HepG2 (cell line): Measurements from ENCODE around the gene DHRS1. TPM values are rescaled to one million over a fixed set of nuclear protein-coding genes. Genes with fewer than 3 reads are reported as not detected.

Source experiments
- AKAP8 ChIP-seq: sonication (generic); formaldehyde crosslinking; IDR thresholded peaks from 2 replicates; pipeline ENCODE4 v1.5.1; 2020; ENCODE audit warnings: mild to moderate bottlenecking, missing genetic modification reagents
- ARHGAP35 ChIP-seq: sonication (generic); formaldehyde crosslinking; IDR thresholded peaks from 2 replicates; pipeline ENCODE4 v1.9.0; 2022; ENCODE audit warnings: mild to moderate bottlenecking, inconsistent platforms, moderate library complexity, missing genetic modification reagents, borderline replicate concordance
- EED ChIP-seq: sonication (generic); formaldehyde crosslinking; IDR thresholded peaks from 2 replicates; pipeline ENCODE4 v1.5.0; 2020; ENCODE audit warnings: mild to moderate bottlenecking, missing genetic modification reagents
- HHEX ChIP-seq: IDR thresholded peaks from 2 replicates; pipeline ENCODE4 v1.6.1; 2016; ENCODE audit warnings: control low read depth
- MAX ChIP-seq: IDR thresholded peaks from 2 replicates; pipeline ENCODE4 v1.6.1; 2012; ENCODE audit warnings: inconsistent platforms
- NFIC ChIP-seq: IDR thresholded peaks from 2 replicates; pipeline ENCODE4 v1.6.1; 2012; ENCODE audit warnings: mild to moderate bottlenecking, low read length, inconsistent platforms
- TARDBP ChIP-seq: sonication (generic); formaldehyde crosslinking; IDR thresholded peaks from 2 replicates; pipeline ENCODE4 v1.8.0; 2022; ENCODE audit warnings: mild to moderate bottlenecking, missing genetic modification reagents
- TOPORS ChIP-seq: sonication (generic); formaldehyde crosslinking; IDR thresholded peaks from 2 replicates; pipeline ENCODE4 v1.8.0; 2023; ENCODE audit warnings: mild to moderate bottlenecking, missing genetic modification reagents
- TSC22D2 ChIP-seq: sonication (generic); formaldehyde crosslinking; IDR thresholded peaks from 2 replicates; pipeline ENCODE4 v1.5.1; 2020; ENCODE audit warnings: missing genetic modification reagents, mild to moderate bottlenecking, borderline replicate concordance
- ZNF232 ChIP-seq: sonication (generic); formaldehyde crosslinking; IDR thresholded peaks from 2 replicates; pipeline ENCODE4 v1.4.0; 2020; ENCODE audit warnings: missing genetic modification reagents, borderline replicate concordance
- ZNF276 ChIP-seq: sonication (generic); formaldehyde crosslinking; IDR thresholded peaks from 2 replicates; pipeline ENCODE4 v1.4.0; 2020; ENCODE audit warnings: mild to moderate bottlenecking, low read depth, missing genetic modification reagents
- ZNF281 ChIP-seq: sonication (generic); formaldehyde crosslinking; IDR thresholded peaks from 2 replicates; pipeline ENCODE4 v1.4.0; 2020; ENCODE audit warnings: missing genetic modification reagents, borderline replicate concordance
- ZNF367 ChIP-seq: sonication (generic); formaldehyde crosslinking; IDR thresholded peaks from 2 replicates; pipeline ENCODE4 v1.4.0; 2020; ENCODE audit warnings: missing genetic modification reagents, borderline replicate concordance
- ZNF501 ChIP-seq: sonication (generic); formaldehyde crosslinking; IDR thresholded peaks from 2 replicates; pipeline ENCODE4 v1.5.1; 2020; ENCODE audit warnings: mild to moderate bottlenecking, moderate library complexity, missing genetic modification reagents
- ZNF577 ChIP-seq: sonication (generic); formaldehyde crosslinking; IDR thresholded peaks from 2 replicates; pipeline ENCODE4 v1.4.0; 2020; ENCODE audit warnings: mild to moderate bottlenecking, low read depth, missing genetic modification reagents, borderline replicate concordance
- ZNF772 ChIP-seq: sonication (generic); formaldehyde crosslinking; IDR thresholded peaks from 2 replicates; pipeline ENCODE4 v1.5.0; 2020; ENCODE audit warnings: mild to moderate bottlenecking, missing genetic modification reagents
- ZNF839 ChIP-seq: sonication (generic); formaldehyde crosslinking; IDR thresholded peaks from 2 replicates; pipeline ENCODE4 v1.4.0; 2020; ENCODE audit warnings: missing genetic modification reagents, mild to moderate bottlenecking, borderline replicate concordance
- polyA plus RNA-seq, 8 experiments: library from polyadenylated mRNA; depleted of rRNA in 3 of 8; stranded (reverse) in 7 of 8; unstranded in 1 of 8; fragments of >200 nt; fragmentation: Illumina TruSeq in 4 of 8; extraction: Trizol in 4 of 8; gene quantifications; 2 replicates each; pipeline versions ENCODE4 v1.2.1 to v1.2.3, GENCODE V29; 2011 to 2016; ENCODE audit warnings: low read depth in 4 of 8, missing spikeins in 1 of 8, mixed read lengths in 1 of 8; ENCODE audit not compliant: insufficient read depth in 1 of 8
- total RNA-seq, 5 experiments: library from RNA; depleted of rRNA; stranded (reverse); fragments of >200 nt; fragmentation: Illumina TruSeq; extraction: Trizol; gene quantifications; 2 replicates each; pipeline ENCODE4 v1.2.3, GENCODE V29; 2016; ENCODE audit warnings: low read depth in 1 of 5
- TF ChIP-seq, protein P1 (sequence below): sonication (generic); formaldehyde crosslinking; IDR thresholded peaks from 2 replicates; pipeline ENCODE4 v1.5.1; 2020; ENCODE audit warnings: mild to moderate bottlenecking, missing genetic modification reagents, moderate library complexity
- TF ChIP-seq, protein P2 (sequence below): sonication (generic); formaldehyde crosslinking; IDR thresholded peaks from 2 replicates; pipeline ENCODE4 v1.8.1; 2023; ENCODE audit warnings: mild to moderate bottlenecking, missing genetic modification reagents

Gene DHRS1
- total and polyA plus RNA-seq, 2 of the 13 experiments (the other 11 are each of a cell fraction or from before 2014, with no cell fraction given) = 49.8 to 60.8 TPM

DNA sequence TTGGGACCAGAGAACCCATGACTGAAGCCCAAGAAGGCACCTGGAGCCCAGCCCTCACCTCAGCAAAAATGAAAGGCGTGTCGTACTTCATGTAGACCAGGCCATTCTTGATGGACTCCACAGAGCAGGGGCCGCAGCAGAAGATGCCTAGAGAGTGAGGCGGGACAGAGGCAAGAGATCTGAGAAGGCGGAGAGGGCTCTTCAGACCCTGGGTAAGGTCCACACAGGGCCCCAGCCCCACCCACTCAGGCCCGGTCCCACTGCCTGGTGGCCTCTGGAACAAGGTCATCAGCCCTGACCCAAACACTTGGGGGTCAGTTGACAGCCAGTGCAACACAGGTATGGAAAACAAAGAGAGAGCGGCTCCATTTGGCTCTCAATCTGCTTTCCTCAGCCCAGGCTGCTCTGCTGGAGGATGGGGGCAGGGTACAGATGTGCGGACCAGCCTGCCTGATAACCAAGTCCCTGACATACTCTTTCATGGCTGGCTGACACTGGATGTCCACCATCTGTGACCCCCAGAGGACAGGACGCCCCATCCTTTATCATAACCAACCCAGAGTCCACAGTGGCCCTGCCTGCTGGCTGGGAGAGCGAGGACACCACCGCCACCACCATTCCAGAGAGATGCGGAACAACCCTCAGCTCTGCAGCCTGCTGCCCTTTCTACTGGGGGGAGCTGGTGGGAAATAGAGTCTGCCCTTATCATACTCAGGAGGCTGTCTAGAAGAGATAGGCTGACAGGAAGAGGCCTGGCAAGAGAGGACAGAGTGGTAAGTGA is 43.5 kb downstream of the DHRS1 start (continued):
- peak; percentile 23; the same call in 1 of the 2 replicates for TF ChIP-seq ZNF839 (CRISPR knock-in tag)
- TF ChIP-seq ARHGAP35 (CRISPR knock-in tag) = 0 out of 2 replicates have a peak, but pooled peaks have one; percentile 23
- TF ChIP-seq ZNF772 (CRISPR knock-in tag) = peak; percentile 55; the same call in 1 of the 2 replicates
- TF ChIP-seq ZNF281 (CRISPR knock-in tag) = peak; percentile 67; the same call in 1 of the 2 replicates
- TF ChIP-seq NFIC = no peak
- TF ChIP-seq TOPORS (CRISPR knock-in tag) = peak; percentile 49
- TF ChIP-seq ZNF232 = no peak
- TF ChIP-seq ZNF367 (CRISPR knock-in tag) = no peak
- TF ChIP-seq EED = peak; percentile 68; the same call in 1 of the 2 replicates
- TF ChIP-seq TSC22D2 (CRISPR knock-in tag) = no peak
- TF ChIP-seq AKAP8 (CRISPR knock-in tag) = no peak
- TF ChIP-seq, protein P1, sequence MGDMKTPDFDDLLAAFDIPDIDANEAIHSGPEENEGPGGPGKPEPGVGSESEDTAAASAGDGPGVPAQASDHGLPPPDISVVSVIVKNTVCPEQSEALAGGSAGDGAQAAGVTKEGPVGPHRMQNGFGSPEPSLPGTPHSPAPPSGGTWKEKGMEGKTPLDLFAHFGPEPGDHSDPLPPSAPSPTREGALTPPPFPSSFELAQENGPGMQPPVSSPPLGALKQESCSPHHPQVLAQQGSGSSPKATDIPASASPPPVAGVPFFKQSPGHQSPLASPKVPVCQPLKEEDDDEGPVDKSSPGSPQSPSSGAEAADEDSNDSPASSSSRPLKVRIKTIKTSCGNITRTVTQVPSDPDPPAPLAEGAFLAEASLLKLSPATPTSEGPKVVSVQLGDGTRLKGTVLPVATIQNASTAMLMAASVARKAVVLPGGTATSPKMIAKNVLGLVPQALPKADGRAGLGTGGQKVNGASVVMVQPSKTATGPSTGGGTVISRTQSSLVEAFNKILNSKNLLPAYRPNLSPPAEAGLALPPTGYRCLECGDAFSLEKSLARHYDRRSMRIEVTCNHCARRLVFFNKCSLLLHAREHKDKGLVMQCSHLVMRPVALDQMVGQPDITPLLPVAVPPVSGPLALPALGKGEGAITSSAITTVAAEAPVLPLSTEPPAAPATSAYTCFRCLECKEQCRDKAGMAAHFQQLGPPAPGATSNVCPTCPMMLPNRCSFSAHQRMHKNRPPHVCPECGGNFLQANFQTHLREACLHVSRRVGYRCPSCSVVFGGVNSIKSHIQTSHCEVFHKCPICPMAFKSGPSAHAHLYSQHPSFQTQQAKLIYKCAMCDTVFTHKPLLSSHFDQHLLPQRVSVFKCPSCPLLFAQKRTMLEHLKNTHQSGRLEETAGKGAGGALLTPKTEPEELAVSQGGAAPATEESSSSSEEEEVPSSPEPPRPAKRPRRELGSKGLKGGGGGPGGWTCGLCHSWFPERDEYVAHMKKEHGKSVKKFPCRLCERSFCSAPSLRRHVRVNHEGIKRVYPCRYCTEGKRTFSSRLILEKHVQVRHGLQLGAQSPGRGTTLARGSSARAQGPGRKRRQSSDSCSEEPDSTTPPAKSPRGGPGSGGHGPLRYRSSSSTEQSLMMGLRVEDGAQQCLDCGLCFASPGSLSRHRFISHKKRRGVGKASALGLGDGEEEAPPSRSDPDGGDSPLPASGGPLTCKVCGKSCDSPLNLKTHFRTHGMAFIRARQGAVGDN (CRISPR knock-in tag) = peak; percentile 75
- TF ChIP-seq HHEX (CRISPR knock-in tag) = peak; percentile 91
- TF ChIP-seq ZNF276 = no peak
- TF ChIP-seq ZNF501 (CRISPR knock-in tag) = peak; percentile 35; the same call in 1 of the 2 replicates
- TF ChIP-seq, protein P2, sequence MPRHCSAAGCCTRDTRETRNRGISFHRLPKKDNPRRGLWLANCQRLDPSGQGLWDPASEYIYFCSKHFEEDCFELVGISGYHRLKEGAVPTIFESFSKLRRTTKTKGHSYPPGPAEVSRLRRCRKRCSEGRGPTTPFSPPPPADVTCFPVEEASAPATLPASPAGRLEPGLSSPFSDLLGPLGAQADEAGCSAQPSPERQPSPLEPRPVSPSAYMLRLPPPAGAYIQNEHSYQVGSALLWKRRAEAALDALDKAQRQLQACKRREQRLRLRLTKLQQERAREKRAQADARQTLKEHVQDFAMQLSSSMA (CRISPR knock-in tag) = 0 out of 2 replicates have a peak, but pooled peaks have one; percentile 9
- peak; percentile 17 for TF ChIP-seq TARDBP (CRISPR knock-in tag)
- TF ChIP-seq MAX = peak; percentile 31; the same call in 1 of the 2 replicates
- no peak for TF ChIP-seq ZNF577
